ENCODE results near the gene NTNG1.
A peak's percentile ranks its signal among the peaks of the same experiment; 100 is the strongest.
"Not testable (repeated sequence)": the region's sequence is repeated elsewhere in the genome, so short reads cannot be mapped to it uniquely, and the experiment has no call there.

Gene NTNG1

GRCh38 chr1:107140703-107141490 lies at the start of gene NTNG1:
TSS of gene NTNG1 (plus strand) at chr1:107141039.
- no peak for FAIRE-seq

GRCh38 chr1:107091418-107091817 lies 49.4 kb upstream of the NTNG1 start:
- FAIRE-seq, result no peak

- FAIRE-seq, result not testable (repeated sequence)
Observed at GRCh38 chr1:107093395-107093794, 47.4 kb upstream of the NTNG1 start.

GRCh38 chr1:107095647-107096046 lies 45.2 kb upstream of the NTNG1 start:
- FAIRE-seq, result no peak

GRCh38 chr1:107096690-107097089 lies 44.1 kb upstream of the NTNG1 start:
- FAIRE-seq, result no peak

- no peak for FAIRE-seq
Observed at GRCh38 chr1:107098961-107099360, 41.9 kb upstream of the NTNG1 start.

- no peak for FAIRE-seq
Observed at GRCh38 chr1:107100331-107100984, 40.4 kb upstream of the NTNG1 start.

GRCh38 chr1:107105914-107106313 lies 34.9 kb upstream of the NTNG1 start:
- FAIRE-seq, result no peak

GRCh38 chr1:107110326-107110725 lies 30.5 kb upstream of the NTNG1 start:
- no peak for FAIRE-seq

GRCh38 chr1:107116306-107116790 lies 24.5 kb upstream of the NTNG1 start:
- no peak for FAIRE-seq

GRCh38 chr1:107122225-107122624 lies 18.6 kb upstream of the NTNG1 start:
- no peak for FAIRE-seq

GRCh38 chr1:107123741-107124140 lies 17.1 kb upstream of the NTNG1 start:
- FAIRE-seq, result no peak

GRCh38 chr1:107124694-107125093 lies 16.1 kb upstream of the NTNG1 start:
- FAIRE-seq, result no peak

- no peak for FAIRE-seq
Observed at GRCh38 chr1:107132195-107132594, 8.6 kb upstream of the NTNG1 start.

GRCh38 chr1:107132780-107133179 lies 8.1 kb upstream of the NTNG1 start:
- no peak for FAIRE-seq

GRCh38 chr1:107135463-107135862 lies 5.4 kb upstream of the NTNG1 start:
- no peak for FAIRE-seq

GRCh38 chr1:107138166-107138565 lies 2.7 kb upstream of the NTNG1 start:
- FAIRE-seq, result no peak

GRCh38 chr1:107138767-107139445 lies 1.9 kb upstream of the NTNG1 start:
- no peak for FAIRE-seq

- FAIRE-seq, result no peak
Observed at GRCh38 chr1:107139833-107140702, 771 bp upstream of the NTNG1 start.

- no peak for FAIRE-seq
Observed at GRCh38 chr1:107141491-107142126, 770 bp downstream of the NTNG1 start.

GRCh38 chr1:107142140-107142542 lies 1.3 kb downstream of the NTNG1 start:
- peak; percentile 90 for FAIRE-seq

- no peak for FAIRE-seq
Observed at GRCh38 chr1:107142666-107143065, 1.8 kb downstream of the NTNG1 start.

All from G401.6 (cell line).